ENCODE data around the gene LMBRD1.

- TF ChIP-seq POLR2A (IDR thresholded peaks at IDR 0.05) (no peak), CTCF (IDR thresholded peaks at IDR 0.05) (no peak)
Measured at GRCh38 chr6:69801225-69801624, 4.4 kb upstream of the LMBRD1 start.
